NCI-H128 (cell line): ENCODE data around the gene TXNRD1.
"Not testable (repeated sequence)": the region's sequence is repeated elsewhere in the genome, so short reads cannot be mapped to it uniquely, and the experiment has no call there.

Experiments
- DNase-seq: peaks from one replicate; lab custom pipeline; 2025; ENCODE audit not compliant: unreplicated experiment; lab: John Stamatoyannopoulos, UW

Gene TXNRD1

DNA sequence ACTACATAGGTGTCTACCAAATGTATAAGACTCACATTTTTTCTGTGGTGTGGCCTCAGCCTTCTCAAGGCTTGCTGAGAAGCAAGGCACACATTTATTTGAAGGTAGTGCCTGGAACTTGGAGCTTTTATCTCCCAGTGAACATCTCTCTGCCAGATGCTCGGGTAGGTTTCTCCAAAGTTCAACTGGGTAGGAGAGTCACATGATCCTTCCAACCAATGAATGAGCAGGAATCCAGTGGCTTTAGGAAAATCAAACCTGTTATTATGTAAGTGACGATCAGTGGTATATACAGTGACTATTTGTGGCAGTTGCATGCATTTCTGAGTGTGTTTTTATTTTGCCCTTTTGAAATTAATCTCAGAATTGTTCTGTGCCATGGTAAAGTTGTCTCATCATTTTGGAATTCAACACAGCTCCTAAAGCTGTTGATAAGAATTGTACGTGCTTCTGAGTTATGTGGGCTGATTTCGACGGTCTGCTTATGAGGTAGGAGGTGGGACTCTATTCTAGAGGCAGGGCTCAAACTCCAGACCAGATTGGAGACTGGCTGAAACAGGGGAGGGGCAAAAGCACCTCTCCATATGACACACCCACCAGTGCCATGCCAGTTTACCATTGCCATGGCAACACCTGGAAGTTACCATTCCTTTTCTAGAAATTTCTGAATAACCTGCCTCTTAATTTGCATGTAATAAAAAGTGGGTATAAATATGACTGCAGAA lies 145.6 kb downstream of the TXNRD1 start:
- no peak for DNase-seq

DNA sequence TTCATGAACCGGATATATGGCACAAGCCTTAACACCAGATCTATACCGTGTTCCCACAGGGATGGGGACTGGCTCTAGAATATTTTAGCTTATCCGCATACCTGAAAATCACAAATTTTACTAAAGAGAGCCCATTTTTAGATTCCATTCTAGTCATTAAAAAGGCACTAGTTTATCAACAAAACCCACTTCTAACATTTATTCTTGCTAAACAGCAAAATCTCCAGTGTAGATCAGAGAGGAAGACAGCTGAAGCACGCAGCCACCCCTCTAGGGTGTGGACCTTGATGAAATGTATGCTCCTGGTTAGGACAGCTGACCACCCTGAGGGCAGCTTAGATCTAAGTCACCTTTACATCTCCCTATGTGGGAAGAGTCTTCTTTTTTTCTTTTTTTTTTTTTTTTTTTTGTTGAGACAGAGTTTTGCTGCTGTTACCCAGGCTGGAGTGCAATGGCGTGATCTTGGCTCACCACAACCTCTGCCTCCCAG lies 150.4 kb downstream of the TXNRD1 start:
- DNase-seq = no peak

DNA sequence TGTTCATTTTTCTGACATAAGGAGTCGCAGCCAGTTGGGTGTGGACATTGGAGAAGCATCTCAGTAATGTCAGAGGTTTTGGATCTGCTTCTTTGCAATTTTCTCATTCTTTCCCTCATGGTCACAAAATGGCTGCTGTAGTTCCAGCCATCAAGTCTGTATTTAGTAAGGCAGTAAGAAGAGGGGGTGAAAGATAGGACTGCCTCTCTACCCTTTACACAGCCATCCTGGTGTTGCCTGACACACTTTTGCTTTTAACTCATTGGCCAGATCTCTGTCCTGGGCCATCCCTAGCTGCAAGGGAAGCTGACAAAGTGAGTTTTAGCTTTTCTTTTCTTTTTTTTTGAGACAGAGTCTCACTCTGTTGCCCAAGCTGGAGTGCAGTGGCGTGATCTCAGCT lies 154.1 kb downstream of the TXNRD1 start:
- DNase-seq = no peak

DNA sequence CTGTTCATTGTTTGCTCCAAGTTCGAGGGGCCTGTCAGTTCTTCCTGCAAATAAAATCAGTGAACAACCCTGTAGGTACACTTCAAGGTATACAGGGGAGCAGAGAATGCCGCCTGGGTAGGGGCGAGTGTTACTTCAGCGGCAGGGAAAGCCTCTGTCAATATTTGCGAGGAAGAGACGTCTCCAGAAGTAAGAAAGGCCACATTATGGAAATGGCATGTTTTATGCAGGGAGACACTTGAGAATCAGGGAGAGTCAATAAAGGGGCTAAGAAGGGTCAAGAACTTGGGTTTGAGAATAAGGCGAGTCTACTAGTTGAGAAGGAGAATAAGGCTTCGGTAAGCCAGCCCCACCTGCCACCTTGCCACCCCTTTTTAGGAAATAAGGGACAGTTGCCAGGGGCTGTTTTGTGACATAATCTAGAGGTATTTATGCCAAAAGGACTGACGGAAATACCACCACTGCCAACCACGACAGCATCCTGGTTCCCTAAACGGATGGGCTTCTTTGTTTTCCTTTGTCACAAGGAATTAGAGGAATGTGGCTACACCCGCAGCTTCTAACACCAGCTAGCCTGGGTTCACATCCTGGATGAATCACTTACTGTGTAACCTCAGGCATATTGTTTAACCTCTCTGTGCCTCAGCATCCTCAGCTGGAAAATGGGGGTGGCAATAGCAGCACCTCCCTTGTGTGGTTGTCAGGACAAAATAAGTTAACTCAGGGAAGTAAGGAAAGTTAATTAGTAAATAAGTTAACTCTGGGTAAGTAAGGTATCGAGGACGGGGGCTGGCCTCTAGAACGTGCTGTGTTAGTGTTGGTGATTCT lies 155.7 kb downstream of the TXNRD1 start:
- no peak for DNase-seq

DNA sequence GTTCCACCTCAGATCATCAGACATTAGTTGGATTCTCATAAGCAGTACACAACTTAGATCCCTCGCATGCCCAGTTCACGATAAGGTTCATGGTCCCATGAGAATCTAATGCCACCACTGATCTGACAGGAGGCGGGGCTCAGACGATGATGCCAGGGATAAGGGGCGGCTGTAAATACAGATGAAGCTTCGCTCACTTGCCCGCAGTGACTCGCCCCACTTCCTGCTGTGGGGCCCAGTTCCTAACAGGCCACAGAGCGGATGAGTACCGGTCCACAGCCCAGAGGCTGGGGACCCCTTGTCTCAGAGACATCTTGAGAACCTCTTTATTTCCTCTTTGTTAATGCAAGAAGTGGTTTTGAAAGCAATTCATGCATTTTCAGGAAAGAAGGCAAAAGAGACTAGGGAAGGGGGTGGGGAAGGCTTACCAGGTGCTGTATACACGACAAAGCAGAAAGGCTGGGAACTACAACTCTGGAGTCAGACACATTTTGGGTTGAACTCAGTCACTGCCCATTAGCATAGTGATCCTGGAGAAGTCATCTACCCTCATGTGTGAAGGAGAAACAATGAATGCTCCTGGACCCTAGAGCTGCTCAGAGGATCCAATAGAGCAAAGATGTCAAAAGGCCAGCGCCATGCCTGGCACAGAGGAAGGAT lies 156.6 kb downstream of the TXNRD1 start:
- no peak for DNase-seq

DNA sequence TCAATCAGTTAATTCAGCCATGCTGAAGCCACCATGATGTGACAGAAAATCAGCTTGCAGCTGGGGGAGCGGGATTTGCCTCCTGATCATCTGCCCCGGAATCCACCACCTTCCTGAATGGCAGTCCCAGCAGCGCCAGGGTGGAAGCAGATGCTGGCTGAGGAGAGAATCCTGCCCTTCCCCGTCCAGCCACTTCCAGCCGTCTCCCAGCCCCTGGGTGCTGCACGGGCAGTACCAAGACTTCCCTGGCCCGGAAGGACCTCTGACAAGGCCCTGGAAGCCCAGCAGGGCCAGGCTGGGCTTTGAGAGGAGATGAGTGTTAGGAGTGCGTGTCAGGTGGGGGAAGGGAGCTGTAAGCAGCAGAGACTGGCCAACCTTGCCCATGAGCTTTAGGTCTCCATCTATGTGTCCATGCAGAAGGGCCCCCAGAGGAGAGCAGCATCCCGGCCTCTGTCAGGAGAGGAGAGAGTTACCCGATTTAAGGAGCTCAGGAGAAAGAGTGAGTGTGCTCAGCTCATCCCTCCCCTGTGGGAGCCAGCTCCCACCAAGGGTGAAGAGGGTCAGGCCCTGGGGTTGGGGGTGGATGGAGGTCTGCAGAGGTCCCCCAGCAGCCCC lies 157.2 kb downstream of the TXNRD1 start:
- no peak for DNase-seq

DNA sequence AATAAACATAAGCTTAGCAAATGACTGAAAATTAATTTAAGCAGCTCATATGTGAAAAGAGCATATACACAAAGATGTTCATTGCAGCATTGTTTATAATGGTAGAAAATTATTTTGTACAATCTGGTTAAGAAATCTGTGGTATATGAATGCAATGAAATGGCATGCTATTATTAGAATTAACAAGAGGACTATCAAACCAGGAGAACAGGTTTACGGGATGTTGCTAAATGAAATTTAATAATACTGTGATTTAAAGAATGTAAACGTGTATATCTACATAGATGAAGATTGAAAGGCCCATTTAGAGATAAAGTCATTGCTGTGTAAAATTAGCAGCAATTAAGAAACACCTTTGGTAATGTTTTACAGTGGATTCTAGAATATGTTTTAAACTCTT lies 158.5 kb downstream of the TXNRD1 start:
- DNase-seq = no peak

DNA sequence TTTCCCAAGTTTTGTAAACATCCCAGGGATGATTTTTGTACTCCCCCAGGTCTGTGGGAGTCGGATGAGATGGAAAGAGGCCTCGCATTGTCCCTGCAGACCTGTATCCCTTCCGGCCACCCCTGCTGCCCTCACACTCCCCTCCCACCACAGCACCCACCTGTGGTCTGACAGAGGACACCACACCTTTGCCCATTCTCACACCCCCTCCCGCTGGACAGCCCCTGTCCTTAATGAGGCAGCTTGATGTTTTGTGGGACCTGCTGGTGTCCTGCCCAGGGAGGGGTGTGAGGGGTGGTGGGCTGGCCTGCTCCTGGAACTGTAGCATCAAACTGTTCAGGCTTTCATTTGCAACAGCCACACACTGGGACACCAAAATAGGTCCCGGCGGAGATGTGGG lies 159.2 kb downstream of the TXNRD1 start:
- DNase-seq = no peak

DNA sequence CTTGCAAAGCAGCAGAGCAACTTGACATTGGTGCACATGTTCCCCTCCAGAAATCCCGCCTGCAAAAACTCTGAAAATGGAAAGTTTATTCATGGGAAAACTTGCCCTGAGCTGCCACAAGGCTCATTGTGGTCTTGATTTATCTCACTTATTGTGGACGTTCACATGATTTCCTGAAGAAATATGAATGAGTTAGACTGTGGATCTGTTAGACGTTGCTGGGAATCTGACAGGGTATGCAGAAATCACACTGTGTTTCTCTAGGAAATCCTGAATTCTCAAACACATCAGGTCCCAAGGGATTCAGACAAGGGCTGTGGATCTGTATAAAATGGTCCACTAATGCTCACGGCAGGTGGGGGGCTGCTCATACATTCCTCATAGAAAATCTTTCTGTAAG lies 160.2 kb downstream of the TXNRD1 start:
- no peak for DNase-seq

DNA sequence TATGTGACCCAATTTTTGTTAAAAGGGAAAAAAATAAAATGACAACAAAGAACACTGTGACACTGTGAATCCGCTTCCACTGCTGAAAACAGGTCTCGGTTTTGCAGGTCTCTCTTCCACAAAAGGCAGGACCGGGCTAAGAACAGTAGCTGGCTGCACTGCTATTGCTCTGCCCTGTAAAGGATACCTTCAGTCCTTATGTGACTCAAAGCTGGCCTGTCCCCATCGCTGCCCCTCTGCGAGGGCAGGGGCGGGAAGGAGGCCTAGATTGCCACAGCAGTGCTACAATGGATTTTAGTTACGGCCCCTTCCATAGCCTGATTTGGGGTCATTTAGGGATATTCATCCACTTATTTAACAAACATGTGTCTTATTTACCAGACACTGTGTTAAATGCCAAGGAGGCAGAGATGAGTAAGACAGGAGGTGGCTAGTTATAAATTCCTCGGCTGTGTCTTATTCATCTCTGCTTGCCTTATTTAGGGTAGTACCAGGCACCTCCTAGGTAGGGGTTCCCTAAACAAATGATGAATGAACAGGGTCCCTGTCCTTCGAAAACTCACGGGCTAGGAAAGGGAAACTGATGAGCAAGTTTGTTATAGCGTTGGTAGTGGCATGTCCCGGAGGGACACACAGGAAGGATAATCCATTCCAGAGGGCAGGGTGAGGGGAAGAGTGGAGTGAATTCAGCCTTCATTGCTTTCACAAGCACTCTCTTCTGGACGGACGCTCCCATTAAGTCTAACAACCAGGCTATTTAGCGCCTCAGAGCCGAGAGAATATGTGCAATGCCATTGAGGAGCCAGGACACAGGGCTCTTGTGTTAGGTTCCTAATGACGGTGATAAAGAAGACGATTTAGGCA lies 161.3 kb downstream of the TXNRD1 start:
- DNase-seq = no peak

DNA sequence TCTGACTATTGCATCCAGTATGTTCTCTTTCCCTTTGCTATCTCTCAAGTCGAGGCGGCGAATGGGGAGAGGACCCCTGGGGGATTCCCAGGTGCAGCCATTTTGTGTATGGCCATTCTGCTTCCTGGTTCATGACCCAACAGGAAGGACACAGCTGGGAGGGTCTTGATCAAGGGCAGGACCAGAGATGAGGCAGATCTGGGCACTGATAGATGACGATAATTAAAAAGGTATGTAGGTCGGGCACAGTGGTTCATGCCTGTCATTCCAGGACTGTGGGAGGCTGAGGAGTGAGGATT lies 161.9 kb downstream of the TXNRD1 start:
- no peak for DNase-seq

DNA sequence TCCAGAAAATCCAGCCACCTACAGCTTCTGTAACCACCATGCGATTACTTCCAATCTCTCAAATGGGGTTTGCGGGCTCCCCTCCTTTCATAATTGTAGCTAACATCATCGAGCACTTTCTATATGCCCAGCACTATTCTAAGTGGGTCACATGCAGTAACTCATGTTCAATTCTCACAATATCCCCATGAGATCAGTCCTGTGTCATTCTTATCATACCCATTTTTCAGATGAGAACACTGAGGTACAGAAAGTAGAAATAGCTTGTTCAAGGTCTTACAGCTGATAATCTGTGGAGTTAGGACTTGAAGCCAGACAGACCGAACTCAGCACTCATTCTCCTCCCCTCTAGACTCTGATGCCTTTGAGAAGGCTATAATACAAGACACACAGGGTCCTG lies 162.8 kb downstream of the TXNRD1 start:
- DNase-seq = no peak

DNA sequence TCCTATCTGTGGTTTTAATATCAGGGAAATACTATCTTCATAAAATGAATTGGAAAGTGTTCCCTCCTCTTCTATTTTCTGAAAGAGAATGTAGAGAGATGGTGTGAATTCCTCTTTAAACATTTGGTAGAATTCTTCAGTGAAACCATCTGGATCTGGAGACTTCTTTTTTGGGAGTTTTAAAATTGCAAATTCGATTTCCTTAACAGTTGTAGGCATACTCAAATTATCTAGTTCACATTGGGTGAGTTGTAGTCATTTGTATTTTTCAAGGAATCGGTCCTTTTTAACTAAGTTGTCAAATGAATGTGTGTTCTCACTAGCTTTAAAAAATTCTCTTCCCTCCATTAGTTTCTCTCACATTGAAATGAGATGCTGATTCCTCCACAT lies 165.8 kb downstream of the TXNRD1 start:
- DNase-seq = no peak

DNA sequence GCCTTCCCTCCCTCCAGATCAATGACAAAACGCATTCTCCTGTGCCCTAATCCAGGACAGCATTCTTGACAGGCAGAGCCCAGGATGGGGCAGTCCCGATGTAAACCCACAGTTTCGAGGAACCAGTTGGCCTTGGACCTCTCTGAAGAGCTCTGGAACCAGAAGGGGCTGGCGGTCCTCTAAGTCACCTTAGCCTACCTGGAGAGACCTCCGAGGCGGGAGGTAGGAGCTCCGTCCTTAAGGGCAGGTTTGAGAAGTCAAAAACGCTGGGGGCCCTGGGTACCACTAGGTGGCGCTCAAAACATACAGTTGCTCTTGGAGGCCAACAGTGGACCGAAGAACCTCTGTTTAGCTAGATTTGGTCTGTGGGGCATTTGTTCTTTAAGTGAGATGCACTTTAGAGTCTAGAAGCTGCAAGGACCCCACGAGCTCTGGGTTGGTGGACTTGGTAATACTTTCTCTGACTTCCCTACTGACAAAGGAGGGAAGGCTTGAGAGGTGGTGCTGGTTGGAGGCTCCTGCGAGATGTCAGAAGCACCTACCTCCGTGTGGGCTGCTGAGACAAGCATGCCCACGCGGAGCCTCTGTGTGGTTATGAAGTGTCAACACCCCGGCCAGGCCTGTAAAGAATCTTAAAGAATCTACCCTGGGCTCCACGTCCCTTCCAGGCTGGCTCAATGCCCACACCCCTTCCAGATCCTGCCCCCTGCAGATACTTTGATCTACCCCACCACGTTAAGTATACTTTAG lies 166.3 kb downstream of the TXNRD1 start:
- DNase-seq = peak; percentile 68

DNA sequence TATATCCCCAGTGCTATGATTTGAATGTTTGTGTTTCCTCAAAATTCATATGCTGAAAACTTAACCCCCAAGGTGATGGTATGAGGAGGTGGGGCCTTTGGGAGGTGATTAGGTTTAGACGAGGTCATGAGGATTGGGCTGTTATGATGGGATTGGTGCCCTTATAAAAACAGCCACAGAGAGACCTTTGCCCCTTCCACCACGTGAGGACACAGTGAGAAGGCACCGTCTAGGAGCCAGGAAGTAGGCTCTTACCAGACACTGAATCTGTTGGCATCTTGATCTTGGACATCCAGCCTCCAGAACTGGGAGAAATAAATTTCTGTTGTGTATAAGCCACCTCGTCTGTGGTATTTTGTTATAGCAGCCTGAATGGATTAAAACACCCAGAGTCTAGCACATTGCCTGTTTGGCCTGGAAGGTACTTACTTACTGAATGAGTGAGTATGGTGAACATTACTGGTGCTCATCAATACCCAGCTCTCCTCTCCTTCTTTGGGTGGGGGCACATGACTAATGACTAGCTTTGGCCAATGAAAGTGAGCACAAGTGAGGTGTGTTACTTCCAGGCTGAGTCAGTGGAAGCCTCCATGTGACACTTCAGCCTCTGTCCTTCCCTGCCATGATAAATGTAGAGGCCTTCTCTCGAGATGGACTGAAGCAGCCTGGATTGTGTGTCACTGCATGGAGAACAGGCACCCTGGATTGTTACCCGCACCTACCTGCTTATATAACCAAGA lies 168.7 kb downstream of the TXNRD1 start:
- no peak for DNase-seq

DNA sequence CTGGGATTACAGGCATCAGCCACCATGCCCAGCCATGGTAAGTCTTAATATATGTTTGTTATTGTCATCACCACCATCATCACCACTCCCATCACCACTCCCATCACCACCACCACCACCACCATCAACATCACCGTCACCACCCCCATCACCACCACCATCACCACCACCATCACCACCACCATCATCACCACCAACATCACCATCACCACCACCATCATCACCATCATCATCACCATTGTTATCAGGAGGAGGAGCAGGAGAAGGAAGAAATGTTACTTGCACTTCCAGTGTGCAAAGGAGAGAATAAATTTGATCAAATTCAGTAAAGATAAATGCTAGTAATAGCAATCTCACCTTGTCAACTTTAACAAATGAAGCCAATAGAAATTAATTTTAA lies 169.9 kb downstream of the TXNRD1 start:
- DNase-seq = no peak

DNA sequence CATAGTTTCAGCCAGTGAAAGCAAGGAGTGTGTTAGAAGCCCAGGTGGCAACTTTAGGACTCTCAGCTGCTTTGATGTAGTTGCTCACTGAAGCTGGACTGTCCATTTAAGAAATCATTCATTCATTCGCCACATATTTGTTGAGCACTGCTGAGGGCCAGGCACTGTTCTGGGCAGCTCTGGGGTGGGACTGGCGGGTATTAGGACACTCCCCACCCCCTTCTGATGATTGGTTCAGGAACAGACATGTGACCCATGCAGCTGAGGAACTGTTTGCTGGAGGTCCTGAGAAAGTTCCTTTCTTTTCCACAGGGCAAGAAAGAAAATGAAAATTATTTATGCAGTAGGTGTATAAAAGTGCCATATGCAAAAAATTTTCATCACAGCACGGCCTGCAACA lies 170.9 kb downstream of the TXNRD1 start:
- DNase-seq = no peak

DNA sequence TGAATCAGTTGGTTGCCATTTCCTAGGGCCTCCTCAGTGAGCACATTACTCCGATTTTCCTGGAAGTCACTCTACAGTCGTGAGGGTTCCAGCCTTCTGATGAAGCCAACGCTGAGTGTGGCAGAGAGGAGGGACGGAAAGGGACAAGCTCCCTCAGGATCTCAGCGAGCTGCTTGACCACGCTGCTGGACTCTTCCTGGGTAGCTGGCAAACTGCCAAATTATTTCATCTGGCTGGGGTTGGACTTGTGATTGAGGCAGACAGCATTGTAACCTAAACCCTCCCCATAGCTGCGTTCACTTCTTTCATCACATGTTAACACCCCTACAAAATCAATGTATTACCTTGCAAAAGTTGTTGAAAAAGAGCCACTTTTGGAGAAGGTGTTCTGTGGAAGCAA lies 171.6 kb downstream of the TXNRD1 start:
- no peak for DNase-seq

DNA sequence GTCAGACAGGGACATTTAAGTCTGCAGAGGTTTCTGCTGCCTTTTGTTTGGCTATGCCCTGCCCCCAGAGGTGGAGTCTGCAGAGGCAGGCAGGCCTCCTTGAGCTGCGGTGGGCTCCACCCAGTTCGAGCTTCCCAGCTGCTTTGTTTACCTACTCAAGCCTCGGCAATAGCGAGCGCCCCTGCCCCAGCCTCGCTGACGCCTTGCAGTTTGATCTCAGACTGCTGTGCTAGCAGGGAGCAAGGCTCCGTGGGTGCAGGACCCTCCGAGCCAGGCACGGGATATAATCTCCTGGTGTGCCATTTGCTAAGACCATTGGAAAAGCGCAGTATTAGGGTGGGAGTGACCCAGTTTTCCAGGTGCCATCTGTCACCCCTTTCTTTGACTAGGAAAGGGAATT lies 178.5 kb downstream of the TXNRD1 start:
- DNase-seq = not testable (repeated sequence)
